Smooth muscle cell (in vitro differentiated cells): ENCODE data around the gene NAT10. TPM values are rescaled to one million over a fixed set of nuclear protein-coding genes. Genes with fewer than 3 reads are reported as not detected.
A peak's percentile ranks its signal among the peaks of the same experiment; 100 is the strongest.

Source experiments
- DNase-seq: peaks from one replicate; lab custom pipeline; 2025; ENCODE audit not compliant: unreplicated experiment; lab: John Stamatoyannopoulos, UW
- H2AFZ ChIP-seq: fragments of 200-600 bp; sonication (generic); 2 replicates; pipeline ENCODE4 v1.6.0; 2016; ENCODE audit warnings: antibody characterized with exemption, low read depth, mild to moderate bottlenecking
- H3F3A ChIP-seq: fragments of 200-600 bp; sonication (generic); 2 replicates; pipeline ENCODE4 v1.6.0; 2017; ENCODE audit warnings: antibody characterized with exemption, low read depth
- H3K27ac ChIP-seq: fragments of 200-600 bp; sonication (generic); 2 replicates; pipeline ENCODE4 v1.5.1; 2016; ENCODE audit warnings: low read depth, mild to moderate bottlenecking
- H3K27me3 ChIP-seq: fragments of 200-600 bp; sonication (generic); 2 replicates; pipeline ENCODE4 v1.6.1; 2016; ENCODE audit warnings: low read depth, mild to moderate bottlenecking
- H3K36me3 ChIP-seq: fragments of 200-600 bp; sonication (generic); 2 replicates; pipeline ENCODE4 v1.5.1; 2016; ENCODE audit warnings: low read depth
- H3K4me1 ChIP-seq: fragments of 200-600 bp; sonication (generic); 2 replicates; pipeline ENCODE4 v1.5.1; 2016; ENCODE audit warnings: low read depth
- H3K4me2 ChIP-seq: fragments of 200-600 bp; sonication (generic); 2 replicates; pipeline ENCODE4 v1.6.0; 2016; ENCODE audit warnings: mild to moderate bottlenecking
- H3K4me3 ChIP-seq: fragments of 200-600 bp; sonication (generic); 2 replicates; pipeline ENCODE4 v1.5.1; 2016; ENCODE audit warnings: mild to moderate bottlenecking
- H3K79me2 ChIP-seq: fragments of 200-600 bp; sonication (generic); 2 replicates; pipeline ENCODE4 v1.6.0; 2016; ENCODE audit warnings: low read depth, mild to moderate bottlenecking
- H3K9ac ChIP-seq: fragments of 200-600 bp; sonication (generic); 2 replicates; pipeline ENCODE4 v1.6.0; 2016; ENCODE audit warnings: low read depth
- H3K9me3 ChIP-seq: fragments of 200-600 bp; sonication (generic); replicated peaks from 2 replicates; pipeline ENCODE4 v1.5.1; 2016; ENCODE audit warnings: low read depth
- H4K20me1 ChIP-seq: fragments of 200-600 bp; sonication (generic); 2 replicates; pipeline ENCODE4 v1.6.0; 2016; ENCODE audit warnings: low read depth
- CTCF ChIP-seq: fragments of 200-600 bp; sonication (generic); IDR thresholded peaks from 2 replicates; pipeline ENCODE4 v1.5.1; 2017; ENCODE audit warnings: borderline replicate concordance, mild to moderate bottlenecking, antibody characterized with exemption; ENCODE audit not compliant: insufficient read depth, poor library complexity, severe bottlenecking
- WGBS: methylation state at CpG from one replicate; pipeline ENCODE4 v1.1.7; 2016; ENCODE audit warnings: low lambda C conversion rate; 5-methylcytosine and 5-hydroxymethylcytosine counted together
- polyA plus RNA-seq: library from polyadenylated mRNA; unstranded; fragments of >200 nt; fragmentation: Nextera tagmentation; extraction: Ambion mirVana; gene quantifications from 2 replicates; pipeline ENCODE4 v1.2.1, GENCODE V29; 2016
- total RNA-seq: library from RNA; depleted of rRNA; stranded (reverse); fragments of >200 nt; gene quantifications from 2 replicates; pipeline ENCODE4 v1.2.3, GENCODE V29; 2014

The NAT10 gene
- total and polyA plus RNA-seq, 2 experiments from 2014 or later: 16.4 to 20.9 TPM

GRCh38 chr11:34176751-34177209, 71.4 kb downstream of the NAT10 start:
- H2AFZ ChIP-seq: no peak overlapping the region
- peaks cover 10% of the 10 kb centered on the region for H3K4me1 ChIP-seq
- H3K79me2 ChIP-seq: no peaks in the 10 kb centered on the region
- H3K9me3 ChIP-seq: no peaks in the 10 kb centered on the region
- peaks cover 7% of the 10 kb centered on the region for H4K20me1 ChIP-seq
- H3K36me3 ChIP-seq: no peaks in the 10 kb centered on the region
- H3K9ac ChIP-seq: no peak overlapping the region
- H3K27me3 ChIP-seq: no peaks in the 10 kb centered on the region
- no peak for TF ChIP-seq CTCF
- no peak overlapping the region for H3K4me3 ChIP-seq
- no peak overlapping the region for H3K27ac ChIP-seq
- peak overlapping the region; percentile 40 for H3K4me2 ChIP-seq
- DNase-seq: no peak
- H3F3A ChIP-seq: peaks cover 8% of the 10 kb centered on the region
- WGBS: 40% methylated on average over 2 of the region's 2 CpGs

DNA sequence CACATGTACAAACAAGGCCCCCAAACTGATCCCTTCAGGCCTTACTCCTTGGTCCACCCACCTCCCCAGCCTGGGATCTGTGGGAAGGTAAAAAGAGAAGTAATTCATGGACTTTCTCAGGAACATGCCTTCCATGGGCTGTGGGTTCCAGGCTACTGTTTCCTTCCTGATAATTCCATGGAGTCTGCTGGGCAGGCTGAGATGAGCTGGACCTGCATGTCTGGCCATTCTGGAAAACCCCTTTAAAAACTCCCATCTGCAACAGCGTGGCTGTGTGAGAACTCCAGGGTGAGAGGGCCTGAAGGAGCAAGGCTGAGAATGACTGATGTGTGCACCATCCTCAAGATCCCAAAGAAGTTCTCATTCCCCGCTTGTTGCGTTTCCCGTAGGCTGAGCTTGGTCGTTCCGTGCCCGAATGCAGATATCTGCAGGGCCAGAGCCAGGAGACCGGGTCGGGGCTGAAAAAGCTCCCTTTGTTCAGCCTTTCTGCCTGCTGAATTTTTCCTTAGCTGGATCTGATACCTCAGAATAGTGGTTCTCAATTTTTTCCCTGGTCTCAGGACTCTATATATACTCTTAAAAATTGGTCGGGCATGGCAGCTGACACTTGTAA, 72.9 kb downstream of the NAT10 start:
- Histone ChIP-seq H3K79me2 (no peaks in the 10 kb centered on the region), H2AFZ (no peak overlapping the region), H3K9me3 (no peaks in the 10 kb centered on the region), H4K20me1 (peaks cover 2% of the 10 kb centered on the region), H3K4me1 (peaks cover 10% of the 10 kb centered on the region), H3K4me2 (peak overlapping the region; percentile 10), H3K36me3 (no peaks in the 10 kb centered on the region), H3K27ac (no peak overlapping the region), H3K4me3 (no peak overlapping the region), H3K9ac (no peak overlapping the region), H3F3A (peaks cover 8% of the 10 kb centered on the region), H3K27me3 (no peaks in the 10 kb centered on the region)
- no peak for TF ChIP-seq CTCF
- WGBS: 81% methylated on average over 10 of the region's 10 CpGs
- no peak for DNase-seq

DNA sequence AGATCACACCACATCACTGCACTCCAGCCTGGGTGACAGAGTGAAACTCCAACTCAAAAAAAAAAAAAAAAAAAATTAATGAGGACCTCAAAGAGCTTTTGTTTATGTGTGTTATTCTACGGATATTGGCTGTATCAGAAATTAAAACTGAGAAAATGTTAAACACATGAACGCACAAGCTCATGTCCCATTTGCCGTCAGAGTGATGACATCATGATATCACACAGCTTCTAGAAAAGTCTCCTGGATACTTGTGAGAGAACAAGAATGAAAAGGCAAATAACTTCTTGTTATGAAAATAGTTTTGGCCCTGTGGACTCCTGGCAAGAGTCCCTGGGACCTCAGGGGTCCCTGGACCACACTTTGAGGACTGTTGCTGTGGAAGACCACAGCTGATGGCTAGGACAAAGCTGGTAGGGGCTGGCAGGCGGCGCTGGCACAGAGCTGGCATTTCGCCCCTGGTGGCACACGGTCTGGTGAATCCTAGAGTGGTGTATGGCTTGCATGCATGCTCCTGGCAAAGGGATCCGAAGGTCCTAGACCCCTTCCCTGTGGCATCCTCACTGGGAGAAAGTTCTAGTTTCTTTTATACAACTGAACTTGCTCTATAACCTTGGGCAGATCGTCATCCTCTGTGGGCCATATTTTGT, 73.7 kb downstream of the NAT10 start:
- H3K9me3 ChIP-seq: no peaks in the 10 kb centered on the region
- no peaks in the 10 kb centered on the region for H4K20me1 ChIP-seq
- no peak overlapping the region for H3K4me3 ChIP-seq
- no peak for DNase-seq
- no peak overlapping the region for H2AFZ ChIP-seq
- WGBS: 92% methylated on average over 9 of the region's 9 CpGs
- peak overlapping the region; percentile 56 for H3K4me2 ChIP-seq
- H3K79me2 ChIP-seq: no peaks in the 10 kb centered on the region
- H3K4me1 ChIP-seq: peaks cover 10% of the 10 kb centered on the region
- H3F3A ChIP-seq: peaks cover 8% of the 10 kb centered on the region
- no peak overlapping the region for H3K27ac ChIP-seq
- H3K9ac ChIP-seq: no peak overlapping the region
- H3K27me3 ChIP-seq: no peaks in the 10 kb centered on the region
- H3K36me3 ChIP-seq: no peaks in the 10 kb centered on the region
- TF ChIP-seq CTCF: no peak
